ENCODE results near the gene KDM8.

The KDM8 gene

GRCh38 chr16:27220527-27220926 is 17.2 kb downstream of the KDM8 start:
- H3K9me3 ChIP-seq (ENCODE audit: insufficient read depth, low read length) = no peaks in the 10 kb centered on the region
- no peaks in the 10 kb centered on the region for H3K79me2 ChIP-seq (ENCODE audit: insufficient read depth, low read length)
- no peak overlapping the region for H3K9ac ChIP-seq (ENCODE audit: low read length)
- no peaks in the 10 kb centered on the region for H3K27me3 ChIP-seq (ENCODE audit: low read length)
- H3K36me3 ChIP-seq (ENCODE audit: low read length) = no peaks in the 10 kb centered on the region
- no peaks in the 10 kb centered on the region for H3K9me2 ChIP-seq (replicated peaks; ENCODE audit: insufficient read depth, low read length)
- TF ChIP-seq CTCF (IDR thresholded peaks at IDR 0.05; ENCODE audit: insufficient read depth, low read length, poor library complexity, severe bottlenecking) = no peak
- TF ChIP-seq EZH2phosphoT487 (conservative IDR thresholded peaks at IDR 0.05; ENCODE audit: low read length) = no peak
- no peaks in the 10 kb centered on the region for H4K20me1 ChIP-seq (ENCODE audit: low read depth, low read length)
- H3K4me3 ChIP-seq (ENCODE audit: insufficient read depth, low read length, poor library complexity, severe bottlenecking) = no peak overlapping the region
- H3K4me2 ChIP-seq (ENCODE audit: low read depth, low read length, poor library complexity, severe bottlenecking) = no peak overlapping the region
- H3K27ac ChIP-seq (ENCODE audit: low read depth, low read length) = no peak overlapping the region
- no peak overlapping the region for H2AFZ ChIP-seq (ENCODE audit: low read depth, low read length, severe bottlenecking)
- H3F3A ChIP-seq (ENCODE audit: insufficient read depth) = no peaks in the 10 kb centered on the region

- Histone ChIP-seq H3K9me2 (replicated peaks; ENCODE audit: insufficient read depth, low read length) (no peaks in the 10 kb centered on the region), H4K20me1 (ENCODE audit: low read depth, low read length) (no peaks in the 10 kb centered on the region), H3K36me3 (ENCODE audit: low read length) (no peaks in the 10 kb centered on the region)
Measured at GRCh38 chr16:27220991-27221390, 17.7 kb downstream of the KDM8 start.

GRCh38 chr16:27221576-27222248 is 18.4 kb downstream of the KDM8 start:
- no peak overlapping the region for H3K4me3 ChIP-seq (ENCODE audit: insufficient read depth, low read length, poor library complexity, severe bottlenecking)
- no peaks in the 10 kb centered on the region for H3K9me2 ChIP-seq (replicated peaks; ENCODE audit: insufficient read depth, low read length)
- H3F3A ChIP-seq (ENCODE audit: insufficient read depth) = no peaks in the 10 kb centered on the region
- H3K4me2 ChIP-seq (ENCODE audit: low read depth, low read length, poor library complexity, severe bottlenecking) = no peak overlapping the region
- H3K9me3 ChIP-seq (ENCODE audit: insufficient read depth, low read length) = no peaks in the 10 kb centered on the region
- no peak overlapping the region for H3K9ac ChIP-seq (ENCODE audit: low read length)
- no peak overlapping the region for H3K27ac ChIP-seq (ENCODE audit: low read depth, low read length)
- no peaks in the 10 kb centered on the region for H3K36me3 ChIP-seq (ENCODE audit: low read length)
- H4K20me1 ChIP-seq (ENCODE audit: low read depth, low read length) = no peaks in the 10 kb centered on the region
- no peak overlapping the region for H2AFZ ChIP-seq (ENCODE audit: low read depth, low read length, severe bottlenecking)
- no peaks in the 10 kb centered on the region for H3K79me2 ChIP-seq (ENCODE audit: insufficient read depth, low read length)
- H3K27me3 ChIP-seq (ENCODE audit: low read length) = no peaks in the 10 kb centered on the region
- no peak for TF ChIP-seq EZH2phosphoT487 (conservative IDR thresholded peaks at IDR 0.05; ENCODE audit: low read length)
- TF ChIP-seq CTCF (IDR thresholded peaks at IDR 0.05; ENCODE audit: insufficient read depth, low read length, poor library complexity, severe bottlenecking) = no peak

More at GRCh38 chr16:27220991-27221390, 17.7 kb downstream of the KDM8 start:
- TF ChIP-seq CTCF (IDR thresholded peaks at IDR 0.05; ENCODE audit: insufficient read depth, low read length, poor library complexity, severe bottlenecking) = no peak
- no peak for TF ChIP-seq EZH2phosphoT487 (conservative IDR thresholded peaks at IDR 0.05; ENCODE audit: low read length)
- H2AFZ ChIP-seq (ENCODE audit: low read depth, low read length, severe bottlenecking) = no peak overlapping the region
- no peak overlapping the region for H3K4me3 ChIP-seq (ENCODE audit: insufficient read depth, low read length, poor library complexity, severe bottlenecking)
- no peaks in the 10 kb centered on the region for H3K27me3 ChIP-seq (ENCODE audit: low read length)
- no peaks in the 10 kb centered on the region for H3F3A ChIP-seq (ENCODE audit: insufficient read depth)
- no peak overlapping the region for H3K27ac ChIP-seq (ENCODE audit: low read depth, low read length)
- no peak overlapping the region for H3K4me2 ChIP-seq (ENCODE audit: low read depth, low read length, poor library complexity, severe bottlenecking)
- H3K9me3 ChIP-seq (ENCODE audit: insufficient read depth, low read length) = no peaks in the 10 kb centered on the region
- H3K79me2 ChIP-seq (ENCODE audit: insufficient read depth, low read length) = no peaks in the 10 kb centered on the region
- H3K9ac ChIP-seq (ENCODE audit: low read length) = no peak overlapping the region
